Tongue (tissue), 2 donors: ENCODE measurements around the gene CFAP61. TPM values are rescaled to one million over a fixed set of nuclear protein-coding genes. Genes with fewer than 3 reads are reported as not detected.
"Not testable (repeated sequence)": the region's sequence is repeated elsewhere in the genome, so short reads cannot be mapped to it uniquely, and the experiment has no call there.

Experiments used
- DNase-seq: peaks from one replicate; pipeline ENCODE4 v3.0.0-alpha.2; 2015
- total RNA-seq: library from RNA; depleted of rRNA; stranded (reverse); fragments of >200 nt; gene quantifications from one replicate; pipeline ENCODE4 v1.2.3, GENCODE V29; 2014

CFAP61 gene, protein sequence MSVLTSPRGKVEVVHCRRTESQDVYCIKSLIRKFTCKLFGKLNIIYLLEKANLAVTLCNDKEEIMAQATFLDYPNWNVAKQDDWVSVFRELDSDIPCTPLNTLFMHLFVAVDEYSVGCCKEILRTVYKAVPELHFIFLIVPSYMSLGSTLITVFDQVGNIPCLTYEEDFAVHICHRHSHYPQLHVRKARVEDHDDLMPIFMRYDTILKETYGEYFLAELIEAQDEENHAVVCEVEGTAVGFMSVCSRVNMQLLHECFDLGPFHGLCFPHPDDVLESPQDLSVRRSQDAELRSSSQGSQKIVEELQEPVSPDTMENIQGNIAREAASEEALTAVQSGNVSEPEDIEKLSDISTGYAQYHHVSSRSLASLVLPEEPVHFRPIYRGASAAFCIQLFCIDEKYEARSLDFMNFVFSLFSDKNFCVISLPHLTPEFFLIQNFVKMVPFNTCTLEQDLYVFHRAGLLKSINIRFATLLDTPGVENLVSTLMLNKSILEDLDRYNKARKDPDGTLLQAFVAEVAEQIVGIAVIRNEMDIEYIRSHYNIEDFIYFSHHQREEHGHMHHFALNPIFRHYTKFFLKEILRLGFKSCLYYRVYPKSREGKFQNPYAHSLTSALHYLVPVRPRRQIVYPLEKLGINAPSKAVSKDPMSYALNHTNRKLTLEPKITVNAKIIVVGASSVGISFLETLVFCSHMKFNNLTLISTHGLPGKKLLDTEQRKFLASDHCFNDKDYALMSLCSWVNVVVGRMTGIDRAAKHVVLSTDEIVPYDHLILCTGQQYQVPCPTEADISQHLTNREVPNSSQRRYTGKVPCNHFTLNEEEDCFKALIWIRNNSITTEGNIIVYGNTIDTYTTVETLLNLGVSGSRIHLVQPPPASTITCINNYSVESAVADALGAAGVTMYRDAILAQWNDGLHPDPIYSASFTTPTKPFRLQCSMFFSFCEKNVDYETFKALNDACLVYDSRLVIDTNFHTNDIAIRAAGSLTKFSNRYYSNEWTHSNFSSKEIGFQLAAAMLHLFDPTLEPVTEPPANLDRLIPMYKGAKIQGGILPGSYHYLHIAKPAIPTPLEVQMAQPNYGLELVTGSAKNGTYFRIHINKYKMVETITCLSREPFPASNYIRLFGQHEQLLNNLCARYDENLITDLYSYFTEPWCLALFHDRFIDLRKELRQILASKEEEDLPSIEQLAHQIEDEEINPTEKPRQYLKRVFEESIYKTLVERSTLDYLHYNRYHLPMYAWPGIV
- 2.2 TPM for total RNA-seq

- DNase-seq = peak; percentile 98
Observed at GRCh38 chr20:20052074-20052970, at the start of gene CFAP61, which contains the start of gene CRNKL1. Gene CFAP61 (plus strand): TSS chr20:20052532. CDS start chr20:20056654, 4,122 bp downstream. Gene CRNKL1 (minus strand): TSS chr20:20052466. CDS start chr20:20052342, 124 bp downstream.

- DNase-seq = peak; percentile 67
Observed at GRCh38 chr20:20003031-20003954, 49.0 kb upstream of the CFAP61 start.

- not testable (repeated sequence) for DNase-seq
Observed at GRCh38 chr20:20003955-20004322, 48.4 kb upstream of the CFAP61 start.

DNA sequence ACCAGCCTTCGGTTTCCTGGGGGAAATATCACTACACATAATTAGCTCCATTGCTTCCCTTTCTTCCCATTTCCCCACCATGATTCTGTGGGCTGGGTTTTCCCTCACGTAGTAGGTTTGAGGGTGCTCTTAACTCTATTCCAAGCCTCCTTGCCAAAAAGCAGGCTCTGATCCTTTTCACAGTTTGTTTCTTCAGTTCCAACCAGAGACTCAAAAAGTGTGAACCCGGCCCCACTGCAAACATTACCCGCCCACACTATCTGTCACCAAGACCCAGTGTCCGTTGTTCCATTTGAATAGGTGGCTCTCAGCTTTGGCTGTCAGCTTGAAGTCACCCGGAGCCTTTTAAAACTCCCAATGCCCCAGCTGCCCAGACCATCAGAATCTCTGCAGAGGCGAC, 47.0 kb upstream of the CFAP61 start:
- no peak for DNase-seq

- no peak for DNase-seq
Observed at GRCh38 chr20:20009784-20010253, 42.5 kb upstream of the CFAP61 start.

GRCh38 chr20:20010639-20011500, 41.5 kb upstream of the CFAP61 start:
- DNase-seq = no peak

- no peak for DNase-seq
Observed at GRCh38 chr20:20012541-20012940, 39.8 kb upstream of the CFAP61 start.

DNA sequence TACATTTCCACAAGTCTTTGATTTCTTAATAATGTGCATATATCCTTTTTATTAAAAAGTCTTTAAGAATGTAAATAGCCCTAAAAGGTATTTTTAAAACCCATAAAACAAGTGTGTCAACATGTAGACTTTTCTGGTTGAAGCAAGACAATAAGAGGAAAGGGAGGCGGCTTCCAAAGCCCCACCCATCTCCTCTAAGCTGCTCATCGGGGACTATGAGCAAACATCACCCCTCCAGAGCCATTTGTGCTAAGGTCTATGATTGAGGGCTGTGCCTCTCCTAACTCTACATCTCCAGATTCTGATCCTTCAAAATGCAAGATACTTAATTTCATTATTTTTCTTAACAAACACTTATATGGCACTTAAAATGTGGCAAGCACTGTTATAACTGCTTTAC, 37.7 kb upstream of the CFAP61 start:
- DNase-seq = no peak

DNA sequence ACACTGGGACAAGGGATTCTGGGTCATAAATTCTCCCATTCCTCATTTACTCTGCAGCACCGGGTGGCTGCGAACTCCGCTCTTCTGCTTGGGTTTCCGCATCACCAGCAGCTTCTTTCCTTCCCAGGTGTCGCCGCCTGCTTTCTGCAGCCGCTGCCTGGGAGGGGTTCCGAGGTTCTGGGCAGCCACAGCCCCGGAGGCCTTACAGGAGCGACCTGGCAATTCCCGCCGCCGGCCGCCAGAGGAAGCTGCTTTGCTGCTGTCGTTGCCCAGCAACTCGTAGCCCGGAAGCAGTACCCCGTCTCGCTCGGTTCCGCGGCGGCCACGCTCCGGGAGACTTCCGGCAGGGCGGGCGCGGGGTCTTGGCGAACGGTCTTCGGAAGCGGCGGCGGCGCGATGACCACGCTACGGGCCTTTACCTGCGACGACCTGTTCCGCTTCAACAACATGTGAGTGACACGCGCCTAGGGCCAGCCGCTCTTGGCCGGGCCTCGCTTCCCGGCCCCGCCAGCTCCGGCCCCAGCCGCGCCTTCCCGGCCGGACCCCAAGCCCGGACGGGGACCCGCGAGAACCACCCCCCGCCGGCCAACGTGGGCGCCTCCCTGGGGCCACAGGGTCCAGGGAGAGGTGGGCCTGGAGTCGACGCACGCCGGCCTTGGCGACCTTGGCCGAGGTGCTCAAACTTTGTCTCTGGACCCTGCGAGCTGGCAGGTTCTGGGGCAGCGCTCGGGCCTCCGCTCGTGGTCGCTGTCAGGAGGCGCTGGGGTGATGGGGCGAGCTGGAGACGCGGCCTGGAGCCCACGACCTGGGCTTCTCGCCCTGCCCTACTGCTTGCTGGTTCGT, 35.1 kb upstream of the CFAP61 start, which contains the start of gene NAA20:
Gene NAA20, plus strand, starts transcription at position 362 of the 843 bp plus-strand sequence. Its CDS starts 35 bp downstream, at position 397.
- peak; percentile 96 for DNase-seq

- DNase-seq = no peak
Observed at GRCh38 chr20:20017844-20018185, 34.5 kb upstream of the CFAP61 start.

DNA sequence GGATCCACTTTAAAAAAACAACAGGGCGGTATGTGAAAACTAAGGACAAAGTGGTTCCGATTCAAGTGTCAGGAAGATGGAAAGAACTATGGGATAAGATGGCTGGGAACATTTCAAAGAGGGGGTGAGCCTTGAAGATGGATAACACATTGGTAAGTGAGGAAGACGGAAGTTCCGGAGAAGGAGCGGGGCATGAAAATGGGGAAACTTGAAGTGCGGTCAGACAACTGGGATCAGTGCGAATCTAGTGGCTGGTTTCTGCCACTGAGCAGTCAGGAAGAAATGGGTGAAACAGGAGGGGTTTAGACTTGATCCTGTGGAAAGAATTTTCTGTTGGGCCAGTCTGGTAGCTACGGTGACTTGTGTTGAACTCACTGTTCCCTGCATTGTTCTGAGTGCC, 34.0 kb upstream of the CFAP61 start:
- no peak for DNase-seq

DNA sequence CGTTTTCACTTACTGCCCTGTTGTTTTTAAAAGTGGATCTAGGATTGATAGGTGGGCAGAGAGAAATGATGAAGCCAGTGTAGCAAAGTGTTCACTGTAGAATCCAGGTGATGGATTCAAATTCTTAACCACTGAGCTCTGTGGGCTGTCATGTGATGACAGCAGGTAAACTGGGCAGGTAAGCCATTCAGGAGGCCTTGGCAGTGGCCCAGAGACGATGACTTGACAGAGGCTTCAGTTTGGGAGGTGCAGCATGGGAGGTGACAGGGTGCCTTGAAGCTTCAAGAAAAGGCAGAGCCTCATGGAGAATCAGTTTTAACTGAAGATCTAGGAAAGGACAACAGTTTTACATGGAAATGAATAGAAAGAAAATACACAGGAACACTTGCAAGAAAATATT, 33.2 kb upstream of the CFAP61 start:
- DNase-seq = no peak

DNA sequence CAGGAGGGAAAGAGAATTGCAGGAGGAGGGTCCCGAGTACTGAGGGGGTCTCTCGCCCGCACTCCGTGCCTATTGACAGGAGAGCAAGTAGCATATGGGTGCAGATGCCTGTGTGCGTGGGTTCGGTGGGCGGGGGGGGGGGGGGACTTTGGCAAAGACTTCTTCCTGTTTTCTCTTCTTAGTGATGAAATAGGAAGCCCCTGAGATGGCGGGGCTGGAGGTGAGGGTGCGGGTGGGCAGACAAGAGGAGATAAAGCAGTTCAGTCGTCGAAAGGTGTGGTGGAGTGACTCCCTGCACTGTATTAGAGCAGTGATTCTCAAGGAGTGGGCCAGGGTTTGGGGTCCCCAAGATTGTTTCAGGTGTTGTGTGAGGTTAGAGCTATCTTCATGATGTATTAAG, 31.4 kb upstream of the CFAP61 start:
- DNase-seq = no peak

DNA sequence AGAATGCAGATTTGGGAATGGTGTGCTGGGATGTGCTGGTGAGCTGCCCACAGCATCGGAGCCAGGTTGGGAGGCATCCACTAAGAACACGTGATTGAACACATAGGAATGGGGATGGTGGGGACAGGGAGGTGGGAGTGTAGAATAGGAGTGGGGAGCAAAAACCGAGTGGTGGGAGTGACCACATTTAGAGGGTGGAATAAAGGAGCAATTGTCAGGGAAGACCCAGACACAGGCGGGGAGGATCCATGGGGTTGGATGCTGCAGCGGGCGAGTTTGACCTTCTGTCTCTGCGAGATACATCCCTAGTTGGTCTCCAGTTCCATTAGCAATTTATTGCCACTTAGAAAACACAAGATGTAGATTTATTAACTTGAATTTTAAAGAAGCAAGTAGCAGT, 30.5 kb upstream of the CFAP61 start:
- DNase-seq = no peak

GRCh38 chr20:20022498-20022897, 29.8 kb upstream of the CFAP61 start:
- DNase-seq = no peak

DNA sequence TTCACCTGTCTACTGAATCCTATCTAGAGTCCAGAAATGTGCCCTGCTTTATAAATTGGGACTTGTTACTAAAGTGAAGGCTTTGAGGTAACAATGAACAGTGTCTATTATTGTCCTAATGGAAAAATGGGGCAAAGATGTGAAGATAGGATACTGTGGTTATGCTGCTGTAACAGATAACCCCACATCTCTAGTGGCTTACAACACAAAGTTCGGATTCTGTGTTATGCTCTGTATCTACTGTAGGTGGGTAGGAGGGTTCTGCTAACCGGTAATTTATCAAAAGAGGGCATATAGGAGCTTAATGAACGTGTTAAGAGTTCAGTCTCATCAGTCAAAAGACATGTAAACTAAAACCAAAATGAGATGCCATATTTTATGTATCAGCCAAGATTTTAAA, 28.9 kb upstream of the CFAP61 start:
- DNase-seq = no peak

GRCh38 chr20:20024942-20025341, 27.4 kb upstream of the CFAP61 start:
- no peak for DNase-seq

GRCh38 chr20:20027284-20027683, 25.0 kb upstream of the CFAP61 start:
- DNase-seq = no peak
